OCI-LY1 (cell line): Measurements from ENCODE around the gene DNAJB6.

Experiments
- CTCF ChIP-seq: fragments of 200-600 bp; sonication (generic), shearing (Covaris generic); IDR thresholded peaks from 2 replicates; pipeline ENCODE4 v1.5.1; 2017; ENCODE audit warnings: mild to moderate bottlenecking, antibody characterized with exemption, low read length, moderate library complexity, mixed read lengths
- EZH2 ChIP-seq: fragments of 200-600 bp; sonication (generic), shearing (Covaris generic); IDR thresholded peaks from 2 replicates; pipeline ENCODE4 v1.8.0; 2017; ENCODE audit warnings: borderline replicate concordance, mixed run types, mild to moderate bottlenecking, antibody characterized with exemption, low read length, moderate library complexity, mixed read lengths

- TF ChIP-seq CTCF, result no peak
- TF ChIP-seq EZH2, result no peak
Measured at GRCh38 chr7:157355784-157356511, 19.1 kb downstream of the DNAJB6 start.
